HL-60 (cell line): ENCODE results near the gene PADI6.

ENCODE experiments used
- DNase-seq, 2 experiments: peaks; one replicate each; pipeline ENCODE4 v3.0.0-alpha.2; 2010 to 2020; ENCODE audit warnings: low read depth in 1 of 2, low spot score in 1 of 2
- H3K27ac ChIP-seq: fragments of 250-450 bp; sonication (Bioruptor Pico); replicated peaks from 2 replicates; pipeline ENCODE4 v1.5.1; 2020; ENCODE audit warnings: mild to moderate bottlenecking, moderate library complexity
- H3K27me3 ChIP-seq: fragments of 250-450 bp; sonication (Bioruptor Pico); 2 replicates; pipeline ENCODE4 v1.5.1; 2021; ENCODE audit warnings: mild to moderate bottlenecking, moderate library complexity; ENCODE audit not compliant: insufficient read depth, poor library complexity, severe bottlenecking
- H3K4me3 ChIP-seq: replicated peaks from 2 replicates; pipeline ENCODE4 v1.5.1; 2011; ENCODE audit warnings: mild to moderate bottlenecking, control low read depth, low read length; ENCODE audit not compliant: insufficient read depth
- GABPA ChIP-seq: IDR thresholded peaks from 2 replicates; pipeline ENCODE4 v1.6.1; 2012; ENCODE audit warnings: low read depth
- POLR2AphosphoS5 ChIP-seq: IDR thresholded peaks from 2 replicates; pipeline ENCODE4 v1.6.1; 2012; ENCODE audit warnings: low read depth
- REST ChIP-seq: IDR thresholded peaks from 2 replicates; pipeline ENCODE4 v1.6.1; 2012; ENCODE audit warnings: low read depth; ENCODE audit not compliant: insufficient replicate concordance
- SPI1 ChIP-seq: IDR thresholded peaks from 2 replicates; pipeline ENCODE4 v1.6.1; 2012; ENCODE audit warnings: low read depth, mild to moderate bottlenecking, borderline replicate concordance
- TF ChIP-seq, protein P1 (sequence below): IDR thresholded peaks from one replicate; pipeline ENCODE4 v1.5.1; 2011; ENCODE audit warnings: low read length, control low read depth, inconsistent platforms; ENCODE audit not compliant: insufficient read depth

PADI6 gene

GRCh38 chr1:17419626-17420328 is 47.8 kb downstream of the PADI6 start:
- DNase-seq: peak in 1 of 2 experiments; percentile 49
- Histone ChIP-seq H3K27ac (no peak overlapping the region), H3K27me3 (no peaks in the 10 kb centered on the region), H3K4me3 (no peak overlapping the region)
- TF ChIP-seq, protein P1, sequence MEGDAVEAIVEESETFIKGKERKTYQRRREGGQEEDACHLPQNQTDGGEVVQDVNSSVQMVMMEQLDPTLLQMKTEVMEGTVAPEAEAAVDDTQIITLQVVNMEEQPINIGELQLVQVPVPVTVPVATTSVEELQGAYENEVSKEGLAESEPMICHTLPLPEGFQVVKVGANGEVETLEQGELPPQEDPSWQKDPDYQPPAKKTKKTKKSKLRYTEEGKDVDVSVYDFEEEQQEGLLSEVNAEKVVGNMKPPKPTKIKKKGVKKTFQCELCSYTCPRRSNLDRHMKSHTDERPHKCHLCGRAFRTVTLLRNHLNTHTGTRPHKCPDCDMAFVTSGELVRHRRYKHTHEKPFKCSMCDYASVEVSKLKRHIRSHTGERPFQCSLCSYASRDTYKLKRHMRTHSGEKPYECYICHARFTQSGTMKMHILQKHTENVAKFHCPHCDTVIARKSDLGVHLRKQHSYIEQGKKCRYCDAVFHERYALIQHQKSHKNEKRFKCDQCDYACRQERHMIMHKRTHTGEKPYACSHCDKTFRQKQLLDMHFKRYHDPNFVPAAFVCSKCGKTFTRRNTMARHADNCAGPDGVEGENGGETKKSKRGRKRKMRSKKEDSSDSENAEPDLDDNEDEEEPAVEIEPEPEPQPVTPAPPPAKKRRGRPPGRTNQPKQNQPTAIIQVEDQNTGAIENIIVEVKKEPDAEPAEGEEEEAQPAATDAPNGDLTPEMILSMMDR: peak; percentile 88
- TF ChIP-seq POLR2AphosphoS5 (no peak), SPI1 (no peak)

GRCh38 chr1:17420391-17420918 is 48.5 kb downstream of the PADI6 start:
- H3K27ac ChIP-seq: no peak overlapping the region
- H3K4me3 ChIP-seq: no peak overlapping the region
- no peak for DNase-seq

GRCh38 chr1:17422461-17422860 is 50.5 kb downstream of the PADI6 start:
- no peak for DNase-seq
- no peak for TF ChIP-seq GABPA
- Histone ChIP-seq H3K27me3 (no peaks in the 10 kb centered on the region), H3K27ac (no peak overlapping the region), H3K4me3 (no peak overlapping the region)

More at GRCh38 chr1:17420391-17420918, 48.5 kb downstream of the PADI6 start:
- no peaks in the 10 kb centered on the region for H3K27me3 ChIP-seq
- TF ChIP-seq REST (no peak), GABPA (no peak), SPI1 (no peak), POLR2AphosphoS5 (no peak)
- TF ChIP-seq, protein P1: no peak

DNA sequence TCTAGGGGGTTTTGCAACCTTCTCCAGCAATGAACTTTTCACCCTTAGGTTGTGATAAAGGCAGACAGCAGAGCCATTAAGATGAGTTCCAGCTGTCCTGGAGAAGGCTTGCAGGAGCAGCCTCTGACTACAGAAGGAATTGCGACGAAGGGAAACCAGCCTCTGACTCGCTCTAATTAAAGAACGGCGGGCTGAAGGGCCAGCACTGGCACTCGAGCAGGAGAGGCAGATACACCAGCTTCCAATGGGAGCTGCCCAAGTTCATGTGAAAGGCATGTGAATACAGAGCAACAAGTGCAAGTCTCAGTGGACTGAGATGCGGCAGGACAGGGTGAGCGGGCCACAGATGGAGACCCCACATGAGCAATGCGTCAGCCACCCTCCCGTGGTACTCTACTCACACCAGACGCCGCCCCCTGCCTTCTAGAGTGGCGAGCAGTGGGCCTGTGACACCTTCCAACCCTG is 51.8 kb downstream of the PADI6 start:
- Histone ChIP-seq H3K27ac (no peak overlapping the region), H3K4me3 (no peak overlapping the region), H3K27me3 (no peaks in the 10 kb centered on the region)
- no peak for DNase-seq
- no peak for TF ChIP-seq GABPA
- TF ChIP-seq, protein P1: no peak
- TF ChIP-seq REST: no peak
